H1 (cell line): ENCODE data around the gene CCT6B. TPM values are rescaled to one million over a fixed set of nuclear protein-coding genes. Genes with fewer than 3 reads are reported as not detected.

Experiments used
- CTCF ChIA-PET: fragments of 300-600 bp; sonication (Branson Sonifier 250); formaldehyde crosslinking; loops from one replicate; lab custom pipeline; 2021; ENCODE audit not compliant: partially characterized antibody; lab: Charles Lee
- POLR2A ChIA-PET: fragments of 300-600 bp; sonication (Branson Sonifier 250); formaldehyde crosslinking; loops from one replicate; lab custom pipeline; 2021; ENCODE audit warnings: inconsistent platforms; ENCODE audit not compliant: partially characterized antibody; lab: Charles Lee
- DNase-seq, 2 experiments: peaks; one replicate each; pipeline versions ENCODE4 v3.0.0 to v3.0.0-alpha.2; 2010 to 2022; ENCODE audit warnings: low spot score in 2 of 2, low read depth in 1 of 2, mixed read lengths in 1 of 2
- FAIRE-seq: peaks from 2 replicates; lab custom pipeline; 2011; peaks lifted over from hg19 to GRCh38; lab: Jason Lieb, UNC
- H2AFZ ChIP-seq: 2 replicates; pipeline ENCODE4 v1.8.1; 2012; ENCODE audit warnings: low read length, inconsistent platforms
- H2AK5ac ChIP-seq: 2 replicates; pipeline ENCODE4 v1.6.1; 2013; ENCODE audit warnings: low read depth, low read length
- H2BK120ac ChIP-seq: replicated peaks from 2 replicates; pipeline ENCODE3; 2013; ENCODE audit warnings: low read depth, low read length, inconsistent platforms
- H2BK12ac ChIP-seq: 2 replicates; pipeline ENCODE4 v1.6.1; 2013; ENCODE audit warnings: low read depth, low read length
- H2BK15ac ChIP-seq: 2 replicates; pipeline ENCODE4 v1.6.1; 2013; ENCODE audit warnings: low read length
- H2BK20ac ChIP-seq: 2 replicates; pipeline ENCODE4 v1.6.1; 2013; ENCODE audit warnings: low read length
- H2BK5ac ChIP-seq: 2 replicates; pipeline ENCODE4 v1.6.1; 2013; ENCODE audit warnings: low read depth, low read length
- H3K14ac ChIP-seq: 2 replicates; pipeline ENCODE4 v1.6.1; 2013; ENCODE audit warnings: inconsistent platforms; ENCODE audit not compliant: insufficient read length
- H3K18ac ChIP-seq: 2 replicates; pipeline ENCODE4 v1.6.1; 2013; ENCODE audit warnings: low read length; ENCODE audit errors: extremely low read depth
- H3K23ac ChIP-seq: 2 replicates; pipeline ENCODE4 v1.6.1; 2013; ENCODE audit warnings: inconsistent platforms; ENCODE audit not compliant: insufficient read length
- H3K23me2 ChIP-seq: 2 replicates; pipeline ENCODE4 v1.6.1; 2013; ENCODE audit warnings: low read depth, low read length
- H3K27ac ChIP-seq: 2 replicates; pipeline ENCODE4 v1.6.1; 2011; ENCODE audit warnings: low read depth, low read length, inconsistent platforms
- H3K27me3 ChIP-seq, 4 experiments: replicated peaks in 1 of 4; 1 replicate in 1 of 4; 2 replicates in 3 of 4; pipeline versions ENCODE4 v1.6.1 to v1.8.1; 2011 to 2013; ENCODE audit warnings: low read length in 3 of 4, mild to moderate bottlenecking in 3 of 4, inconsistent platforms in 2 of 4, mixed read lengths in 2 of 4, moderate library complexity in 1 of 4; ENCODE audit not compliant: control insufficient read depth in 3 of 4, insufficient read depth in 3 of 4; ENCODE audit errors: extremely low read depth in 1 of 4
- H3K36me3 ChIP-seq, 4 experiments: 2 replicates each; pipeline versions ENCODE4 v1.6.1 to v1.8.1; 2011 to 2013; ENCODE audit warnings: mild to moderate bottlenecking in 4 of 4, low read length in 3 of 4, moderate library complexity in 2 of 4, control low read depth in 1 of 4, inconsistent platforms in 1 of 4; ENCODE audit not compliant: insufficient read depth in 4 of 4, control insufficient read depth in 2 of 4
- H3K4ac ChIP-seq: replicated peaks from 2 replicates; pipeline ENCODE3; 2013; ENCODE audit warnings: low read length, low read depth, mixed read lengths, inconsistent platforms; ENCODE audit not compliant: insufficient read length
- H3K4me1 ChIP-seq, 4 experiments: replicated peaks in 1 of 4; 1 replicate in 1 of 4; 2 replicates in 3 of 4; pipeline versions ENCODE4 v1.6.1 to v1.8.1; 2011 to 2013; ENCODE audit warnings: low read length in 3 of 4, inconsistent platforms in 2 of 4, mixed read lengths in 1 of 4; ENCODE audit not compliant: insufficient read depth in 4 of 4, control insufficient read depth in 3 of 4
- H3K4me2 ChIP-seq, 2 experiments: 2 replicates each; pipeline versions ENCODE4 v1.6.1 to v1.8.1; 2011 to 2013; ENCODE audit warnings: low read depth in 2 of 2, low read length in 2 of 2, control low read depth in 1 of 2, inconsistent platforms in 1 of 2, mild to moderate bottlenecking in 1 of 2; ENCODE audit not compliant: insufficient read depth in 1 of 2
- H3K4me3 ChIP-seq, 4 experiments: fragments of 200-600, 300-600 bp in 1 of 4; sonication (generic), shearing (Covaris generic), sonication (Bioruptor Twin) in 1 of 4; 2 replicates each; pipeline versions ENCODE4 v1.5.1 to v1.8.1; 2011 to 2016; ENCODE audit warnings: low read length in 4 of 4, low read depth in 3 of 4, control low read depth in 2 of 4, inconsistent platforms in 2 of 4, mild to moderate bottlenecking in 2 of 4, mixed read lengths in 1 of 4, moderate library complexity in 1 of 4; ENCODE audit not compliant: insufficient read depth in 2 of 4; ENCODE audit errors: extremely low read depth in 1 of 4
- H3K56ac ChIP-seq: replicated peaks from 2 replicates; pipeline ENCODE3; 2013; ENCODE audit warnings: low read depth, mild to moderate bottlenecking, mixed read lengths, low read length, inconsistent platforms; ENCODE audit not compliant: insufficient read length
- H3K79me1 ChIP-seq: 2 replicates; pipeline ENCODE4 v1.6.1; 2013; ENCODE audit warnings: low read depth, low read length, control low read depth
- H3K79me2 ChIP-seq, 2 experiments: 2 replicates each; pipeline versions ENCODE4 v1.6.1 to v1.8.1; 2012 to 2013; ENCODE audit warnings: low read length in 2 of 2, mild to moderate bottlenecking in 2 of 2, inconsistent platforms in 1 of 2; ENCODE audit not compliant: insufficient read depth in 2 of 2, control insufficient read depth in 1 of 2
- H3K9ac ChIP-seq, 4 experiments: replicated peaks in 1 of 4; 1 replicate in 1 of 4; 2 replicates in 3 of 4; pipeline versions ENCODE4 v1.6.1 to v1.8.1; 2011 to 2013; ENCODE audit warnings: low read depth in 3 of 4, low read length in 3 of 4, control low read depth in 2 of 4, mild to moderate bottlenecking in 2 of 4, moderate library complexity in 2 of 4, inconsistent platforms in 1 of 4; ENCODE audit errors: extremely low read depth in 1 of 4
- H3K9me3 ChIP-seq, 2 experiments: 2 replicates each; pipeline versions ENCODE4 v1.6.1 to v1.8.1; 2012 to 2013; ENCODE audit warnings: mild to moderate bottlenecking in 2 of 2, moderate library complexity in 2 of 2, control low read depth in 1 of 2, inconsistent platforms in 1 of 2, low read depth in 1 of 2, low read length in 1 of 2, mixed read lengths in 1 of 2; ENCODE audit not compliant: insufficient read depth in 2 of 2
- H4K20me1 ChIP-seq, 2 experiments: replicated peaks in 1 of 2; 2 replicates each; pipeline versions ENCODE3 to v1.8.1; 2011 to 2013; ENCODE audit warnings: inconsistent platforms in 2 of 2, low read length in 2 of 2, mild to moderate bottlenecking in 1 of 2; ENCODE audit not compliant: insufficient read depth in 2 of 2, control insufficient read depth in 1 of 2
- H4K5ac ChIP-seq: 2 replicates; pipeline ENCODE4 v1.6.1; 2013; ENCODE audit warnings: low read length, low read depth, mixed read lengths, inconsistent platforms; ENCODE audit not compliant: insufficient read length
- H4K8ac ChIP-seq: 2 replicates; pipeline ENCODE4 v1.8.0; 2013; ENCODE audit warnings: mild to moderate bottlenecking, moderate library complexity, low read length, inconsistent platforms; ENCODE audit not compliant: insufficient read depth; ENCODE audit errors: extremely low read depth
- H4K91ac ChIP-seq: replicated peaks from 2 replicates; pipeline ENCODE3; 2013; ENCODE audit warnings: low read length, mixed read lengths, inconsistent platforms; ENCODE audit not compliant: insufficient read length
- BRCA1 ChIP-seq: IDR thresholded peaks from 2 replicates; pipeline ENCODE4 v1.6.1; 2012; ENCODE audit warnings: low read depth, low read length, improper control_type of control experiment
- CEBPB ChIP-seq: IDR thresholded peaks from 2 replicates; pipeline ENCODE4 v1.6.1; 2012; ENCODE audit warnings: low read depth, low read length
- CHD1 ChIP-seq: IDR thresholded peaks from 2 replicates; pipeline ENCODE4 v1.6.1; 2012; ENCODE audit warnings: low read depth, low read length, improper control_type of control experiment
- FOSL1 ChIP-seq: IDR thresholded peaks from 2 replicates; pipeline ENCODE4 v1.6.1; 2011; ENCODE audit warnings: mild to moderate bottlenecking, low read depth, low read length, moderate library complexity; ENCODE audit not compliant: insufficient read depth
- JUN ChIP-seq: IDR thresholded peaks from 2 replicates; pipeline ENCODE4 v1.6.1; 2011; ENCODE audit warnings: low read depth, mild to moderate bottlenecking, improper control_type of control experiment, low read length
- KDM5A ChIP-seq: fragments of 200-600 bp; IDR thresholded peaks from 2 replicates; pipeline ENCODE4 v1.7.1; 2012; ENCODE audit warnings: mild to moderate bottlenecking, low read length, inconsistent platforms, mixed read lengths
- SP1 ChIP-seq: IDR thresholded peaks from 2 replicates; pipeline ENCODE4 v1.6.1; 2011; ENCODE audit warnings: low read depth, low read length
- TAF7 ChIP-seq: optimal IDR thresholded peaks from 2 replicates; pipeline ENCODE3; 2011; ENCODE audit warnings: low read depth, mild to moderate bottlenecking, inconsistent platforms, low read length, moderate library complexity, borderline replicate concordance
- TBP ChIP-seq: IDR thresholded peaks from 2 replicates; pipeline ENCODE4 v1.6.1; 2011; ENCODE audit warnings: low read depth, low read length, improper control_type of control experiment
- YY1 ChIP-seq: IDR thresholded peaks from 2 replicates; pipeline ENCODE4 v1.6.1; 2011; ENCODE audit warnings: low read depth, mild to moderate bottlenecking, low read length
- WGBS, 2 experiments: shearing (Covaris generic) in 1 of 2; methylation state at CpG; one replicate each; pipeline versions ENCODE4 v1.1.6 to v1.1.7; 2013 to 2015; ENCODE audit warnings: low lambda C conversion rate in 2 of 2, mixed read lengths in 2 of 2, inconsistent platforms in 1 of 2, low coverage in 1 of 2, missing lambda C conversion rate in 1 of 2; ENCODE audit not compliant: insufficient replicate concordance in 2 of 2, insufficient coverage in 1 of 2, insufficient read length in 1 of 2; ENCODE audit errors: extremely low coverage in 1 of 2, missing lambda C conversion rate in 1 of 2; 5-methylcytosine and 5-hydroxymethylcytosine counted together
- polyA plus RNA-seq, 7 experiments: library from polyadenylated mRNA; depleted of rRNA in 3 of 7; stranded (reverse) in 5 of 7; unstranded in 2 of 7; fragments of >200 nt in 5 of 7; fragments of 200-250 nt in 2 of 7; gene quantifications; 1 replicate in 5 of 7; 2 replicates in 1 of 7; 4 replicates in 1 of 7; pipeline versions ENCODE4 v1.2.1 to v1.2.3, GENCODE V29; 2011 to 2013; ENCODE audit warnings: missing spikeins in 2 of 7, mixed read lengths in 2 of 7
- total RNA-seq: library from RNA; stranded (reverse); fragmentation: NEBNext Ultra II Directional; extraction: Animal tissue kit (Norgen Biotek cat#: 25700); gene quantifications from 2 replicates; pipeline ENCODE4 v1.2.1, GENCODE V29; 2021
- TF ChIP-seq, protein P1 (sequence below): IDR thresholded peaks from 2 replicates; pipeline ENCODE4 v1.6.1; 2012; ENCODE audit warnings: low read length, inconsistent platforms
- TF ChIP-seq, protein P2 (sequence below): IDR thresholded peaks from 2 replicates; pipeline ENCODE4 v1.6.1; 2012; ENCODE audit warnings: inconsistent platforms

Gene CCT6B
- total and polyA plus RNA-seq, 2 of the 8 experiments (the other 6 are each of a cell fraction or from before 2014, with no cell fraction given): 0.67 to 1.3 TPM

DNA sequence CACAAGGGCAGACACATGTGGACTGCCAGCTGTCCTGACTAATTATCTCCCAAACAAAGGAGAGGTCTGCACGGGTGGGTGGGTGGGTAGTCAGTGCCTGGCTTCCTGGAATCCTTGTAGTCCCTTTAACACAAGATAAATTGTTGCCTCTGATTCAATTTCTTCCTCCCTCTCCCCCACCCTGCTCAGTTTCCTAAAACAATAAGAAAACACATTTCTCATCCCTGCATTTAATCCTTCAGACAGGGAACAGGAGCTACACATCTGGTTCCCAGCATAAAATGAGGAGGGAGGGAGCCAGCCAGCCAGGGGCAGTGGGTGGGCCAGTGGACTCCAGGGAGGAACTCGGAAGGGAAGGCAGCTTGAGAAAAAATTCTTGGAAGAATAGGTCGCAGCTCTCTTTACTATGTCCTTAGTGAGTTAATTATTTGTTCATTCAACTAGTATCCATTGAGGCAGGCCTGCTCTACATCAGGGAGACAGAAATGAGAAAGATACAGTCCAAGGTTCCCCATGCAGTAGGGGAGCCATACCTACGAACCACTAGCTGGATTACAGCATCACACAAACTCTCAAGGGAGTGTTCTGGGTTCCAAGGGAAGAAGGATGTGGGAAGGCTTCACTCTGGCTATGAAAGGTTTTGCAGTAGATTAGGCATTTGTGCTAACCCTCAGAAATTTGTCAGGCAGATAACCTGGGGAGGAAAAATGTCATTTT, 58.3 kb downstream of the CCT6B start:
- Histone ChIP-seq H3K36me3 (no peaks in the 10 kb centered on the region), H4K5ac (no peak overlapping the region), H3K4me3 (no peak overlapping the region), H3K4ac (no peak overlapping the region), H2AFZ (no peak overlapping the region), H4K91ac (no peak overlapping the region), H3K27ac (no peak overlapping the region), H2BK15ac (no peak overlapping the region), H3K23me2 (no peaks in the 10 kb centered on the region), H3K9ac (no peak overlapping the region), H4K8ac (no peak overlapping the region), H3K9me3 (no peaks in the 10 kb centered on the region), H3K79me2 (no peaks in the 10 kb centered on the region), H3K14ac (no peak overlapping the region), H2BK5ac (no peak overlapping the region), H2BK12ac (no peak overlapping the region), H3K4me2 (no peak overlapping the region), H3K27me3 (0 out of 7 replicates have a peak, but pooled peaks cover 0 to 2% (median 0%) of the 10 kb centered on the region in 4 experiments), H2AK5ac (no peak overlapping the region), H3K18ac (no peak overlapping the region), H3K23ac (no peak overlapping the region), H2BK20ac (no peak overlapping the region), H3K79me1 (no peaks in the 10 kb centered on the region), H2BK120ac (no peak overlapping the region), H4K20me1 (no peaks in the 10 kb centered on the region), H3K4me1 (no peaks in the 10 kb centered on the region; a peak in 1 of 7 replicates), H3K56ac (no peak overlapping the region)
- 79% methylated on average over 4 of the region's 4 CpGs; no CpG with 5 or more reads in 1 of the 2 experiments for WGBS, 2 experiments
- DNase-seq: no peak
- FAIRE-seq: no peak
- ChIA-PET CTCF (interaction anchor here (0.8 kb wide), 1 partner anchor 287 kb away, joined by 3 read pairs; no protein-coding TSS in a partner anchor), POLR2A (no interaction called here)
- TF ChIP-seq JUN (no peak), CHD1 (no peak), FOSL1 (no peak), SP1 (no peak), TAF7 (no peak), KDM5A (no peak), YY1 (no peak), TBP (no peak), CEBPB (no peak), BRCA1 (no peak)
- TF ChIP-seq, protein P1, sequence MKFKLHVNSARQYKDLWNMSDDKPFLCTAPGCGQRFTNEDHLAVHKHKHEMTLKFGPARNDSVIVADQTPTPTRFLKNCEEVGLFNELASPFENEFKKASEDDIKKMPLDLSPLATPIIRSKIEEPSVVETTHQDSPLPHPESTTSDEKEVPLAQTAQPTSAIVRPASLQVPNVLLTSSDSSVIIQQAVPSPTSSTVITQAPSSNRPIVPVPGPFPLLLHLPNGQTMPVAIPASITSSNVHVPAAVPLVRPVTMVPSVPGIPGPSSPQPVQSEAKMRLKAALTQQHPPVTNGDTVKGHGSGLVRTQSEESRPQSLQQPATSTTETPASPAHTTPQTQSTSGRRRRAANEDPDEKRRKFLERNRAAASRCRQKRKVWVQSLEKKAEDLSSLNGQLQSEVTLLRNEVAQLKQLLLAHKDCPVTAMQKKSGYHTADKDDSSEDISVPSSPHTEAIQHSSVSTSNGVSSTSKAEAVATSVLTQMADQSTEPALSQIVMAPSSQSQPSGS: no peak
- TF ChIP-seq, protein P2, sequence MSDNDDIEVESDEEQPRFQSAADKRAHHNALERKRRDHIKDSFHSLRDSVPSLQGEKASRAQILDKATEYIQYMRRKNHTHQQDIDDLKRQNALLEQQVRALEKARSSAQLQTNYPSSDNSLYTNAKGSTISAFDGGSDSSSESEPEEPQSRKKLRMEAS: no peak
